ENCODE results near the gene PARD3B.

- no peak for TF ChIP-seq CTCF (conservative IDR thresholded peaks at IDR 0.05 in 1 of 2, IDR thresholded peaks at IDR 0.05 in 1 of 2; ENCODE audit: low read depth in 1 of 2, low read length in 2 of 2)
- no peak for TF ChIP-seq EZH2 (IDR thresholded peaks at IDR 0.05; ENCODE audit: low read length, missing control alignments)
Observed at GRCh38 chr2:204781941-204782340, 236.7 kb downstream of the PARD3B start.

Measured in fibroblast of lung (primary cell).